ENCODE measurements around the gene CCDC191.

CCDC191 gene

GRCh38 chr3:114081037-114081436 is 24.7 kb upstream of the CCDC191 start:
- H3K27ac ChIP-seq: no peak overlapping the region
- no peak for TF ChIP-seq CTCF (conservative IDR thresholded peaks at IDR 0.05; ENCODE audit: low read depth)
- ChIA-PET POLR2A (ENCODE audit: low non-redundant PET) (no interaction called here), CTCF (interaction anchor here (0.5 kb wide), 1 partner anchor 74 kb away, joined by 3 read pairs; no protein-coding TSS in a partner anchor)
- no peak for DNase-seq (ENCODE audit: low spot score)

GRCh38 chr3:114080201-114080600 is 23.9 kb upstream of the CCDC191 start:
- ChIA-PET CTCF (no interaction called here), POLR2A (ENCODE audit: low non-redundant PET) (no interaction called here)
- no peak for DNase-seq (ENCODE audit: low spot score)
- no peak for TF ChIP-seq CTCF (conservative IDR thresholded peaks at IDR 0.05; ENCODE audit: low read depth)
- no peak overlapping the region for H3K27ac ChIP-seq

- no peak overlapping the region for H3K27ac ChIP-seq
- ChIA-PET CTCF (no interaction called here), POLR2A (ENCODE audit: low non-redundant PET) (no interaction called here)
- no peak for TF ChIP-seq CTCF (conservative IDR thresholded peaks at IDR 0.05; ENCODE audit: low read depth)
- DNase-seq (ENCODE audit: low spot score): no peak
Measured at GRCh38 chr3:114079761-114080160, 23.4 kb upstream of the CCDC191 start.

- ChIA-PET POLR2A (ENCODE audit: low non-redundant PET) (no interaction called here), CTCF (no interaction called here)
- DNase-seq (ENCODE audit: low spot score): no peak
- TF ChIP-seq CTCF (conservative IDR thresholded peaks at IDR 0.05; ENCODE audit: low read depth): no peak
- H3K27ac ChIP-seq: no peak overlapping the region
Measured at GRCh38 chr3:114078126-114078525, 21.8 kb upstream of the CCDC191 start.

- no peak overlapping the region for H3K27ac ChIP-seq
- no peak for TF ChIP-seq CTCF (conservative IDR thresholded peaks at IDR 0.05; ENCODE audit: low read depth)
- DNase-seq (ENCODE audit: low spot score): no peak
- POLR2A ChIA-PET (ENCODE audit: low non-redundant PET): no interaction called here
- CTCF ChIA-PET: interaction anchor here (0.7 kb wide), 2 partner anchors 167 to 269 kb away, joined by 3 read pairs; no protein-coding TSS in a partner anchor
Measured at GRCh38 chr3:114076711-114077110, 20.4 kb upstream of the CCDC191 start.

GRCh38 chr3:114071786-114072185 is 15.5 kb upstream of the CCDC191 start:
- no peak overlapping the region for H3K27ac ChIP-seq
- CTCF ChIA-PET: no interaction called here
- no peak for DNase-seq (ENCODE audit: low spot score)
- POLR2A ChIA-PET (ENCODE audit: low non-redundant PET): no interaction called here
- no peak for TF ChIP-seq CTCF (conservative IDR thresholded peaks at IDR 0.05; ENCODE audit: low read depth)

- DNase-seq (ENCODE audit: low spot score): no peak
- no peak for TF ChIP-seq CTCF (conservative IDR thresholded peaks at IDR 0.05; ENCODE audit: low read depth)
- ChIA-PET CTCF (no interaction called here), POLR2A (ENCODE audit: low non-redundant PET) (no interaction called here)
- H3K27ac ChIP-seq: no peak overlapping the region
Measured at GRCh38 chr3:114068336-114068735, 12.0 kb upstream of the CCDC191 start.
